ENCODE results near the gene CARMIL1.

Gene CARMIL1

GRCh38 chr6:25334793-25335192 lies 55.6 kb downstream of the CARMIL1 start:
- DNase-seq (ENCODE audit: low read depth), result no peak

- no peak for DNase-seq (ENCODE audit: low read depth)
These were observed 57.8 kb downstream of the CARMIL1 start for GRCh38 chr6:25336996-25337395.

GRCh38 chr6:25337431-25337830 lies 58.3 kb downstream of the CARMIL1 start:
- no peak for DNase-seq (ENCODE audit: low read depth)

DNA sequence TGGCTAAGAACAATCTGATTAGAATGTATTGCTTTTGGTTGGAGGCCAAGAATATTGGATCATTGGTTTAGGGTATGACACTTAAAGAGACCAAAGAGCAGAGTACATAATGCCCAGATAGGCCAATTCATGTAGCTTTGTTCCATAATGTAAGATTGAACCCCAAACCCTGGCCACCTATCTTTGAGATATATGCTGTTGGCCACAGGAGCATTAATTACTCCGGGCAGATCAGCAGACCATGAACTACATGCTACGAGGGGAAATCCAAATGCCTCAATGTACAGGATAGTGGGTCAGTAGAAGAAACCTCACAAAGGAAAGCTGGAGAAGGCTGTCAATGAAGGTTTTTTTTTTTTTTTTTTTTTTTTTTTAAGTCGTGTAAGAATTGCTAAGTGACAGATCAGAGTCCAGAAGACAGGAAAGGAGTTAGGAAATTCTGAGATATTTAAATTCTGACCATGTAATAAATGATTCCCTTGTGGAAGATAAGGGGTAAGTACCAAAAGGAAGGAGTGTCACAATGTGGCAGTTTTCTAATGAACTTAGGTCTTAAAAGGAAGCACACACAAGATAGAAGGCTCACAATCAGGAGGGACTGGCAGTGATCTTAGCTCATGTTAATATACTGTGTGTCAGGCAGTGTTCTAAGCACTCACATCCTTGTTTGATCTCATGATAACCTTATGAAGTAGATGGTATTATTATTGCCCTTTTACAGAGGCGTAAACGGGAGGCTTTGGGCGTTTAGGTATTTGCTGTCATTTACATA lies 61.4 kb downstream of the CARMIL1 start:
- no peak for DNase-seq (ENCODE audit: low read depth)

DNA sequence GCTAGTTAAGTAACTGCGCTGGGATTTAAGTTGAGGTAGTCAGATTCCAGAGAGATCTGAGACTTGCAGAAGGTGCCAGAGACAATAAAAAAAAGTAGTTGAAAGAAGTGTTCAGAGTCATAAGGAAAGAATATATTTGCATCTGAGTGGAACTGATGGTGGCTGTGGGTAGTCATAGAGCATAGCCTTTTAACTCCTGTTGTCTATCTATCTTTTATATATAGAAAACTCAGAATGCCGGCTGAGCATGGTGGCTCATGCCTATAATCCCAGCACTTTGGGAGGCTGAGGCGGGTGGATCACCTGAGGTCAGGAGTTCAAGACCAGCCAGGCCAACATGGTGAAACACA lies 62.0 kb downstream of the CARMIL1 start:
- no peak for DNase-seq (ENCODE audit: low read depth)

DNA sequence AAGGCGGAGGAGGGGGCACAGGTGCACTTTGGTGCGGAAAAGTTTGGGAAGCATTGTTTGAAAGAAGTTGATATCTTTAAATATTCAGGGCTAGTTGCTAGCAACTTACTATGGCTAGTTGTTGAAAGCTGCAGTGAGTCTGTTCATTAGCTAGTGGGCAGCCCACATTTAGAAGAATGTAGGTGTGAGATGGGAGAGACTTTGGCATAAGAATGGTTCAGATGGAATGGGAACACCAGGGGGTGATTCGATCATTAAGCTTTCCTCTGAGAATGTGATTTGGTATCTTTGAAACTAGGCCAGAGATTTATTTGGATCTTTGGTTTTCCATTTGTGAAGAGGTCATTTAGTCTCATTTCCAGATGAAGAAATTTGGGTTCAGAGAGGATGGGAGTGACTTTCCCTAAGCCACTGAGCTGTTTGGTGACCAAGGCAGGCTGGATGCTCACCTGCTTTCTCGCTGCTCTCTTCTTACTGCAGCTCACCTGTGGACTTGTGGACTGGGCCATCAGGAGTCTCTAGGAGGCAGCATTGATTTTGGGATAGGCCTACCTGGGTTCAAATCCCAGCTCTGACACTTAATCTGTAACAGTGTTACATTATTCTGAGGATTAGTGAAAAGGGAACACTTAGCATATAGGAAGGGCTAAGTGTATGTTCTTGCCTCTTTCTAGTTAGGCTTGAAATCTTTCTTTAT lies 62.9 kb downstream of the CARMIL1 start:
- no peak for DNase-seq (ENCODE audit: low read depth)

GRCh38 chr6:25342802-25343201 lies 63.6 kb downstream of the CARMIL1 start:
- DNase-seq (ENCODE audit: low read depth), result peak; percentile 39

DNA sequence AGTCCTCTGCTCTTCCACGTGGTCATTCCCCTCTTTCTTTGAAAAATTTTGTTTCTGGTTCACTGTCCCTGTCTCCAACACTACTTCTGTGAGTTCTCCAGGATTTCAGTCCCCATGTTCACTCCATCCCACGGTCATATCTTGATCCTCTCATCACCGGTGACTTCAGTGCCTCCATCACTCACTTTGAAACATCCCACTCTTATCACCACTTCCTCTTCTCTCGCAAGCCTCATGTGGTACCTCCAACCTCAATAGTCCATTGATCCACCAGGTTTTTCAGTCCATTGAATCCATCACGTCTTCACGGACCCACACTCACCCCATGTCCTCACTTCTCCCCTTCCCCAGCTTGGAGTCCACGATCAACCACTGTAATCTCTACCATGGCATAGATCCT lies 64.8 kb downstream of the CARMIL1 start:
- DNase-seq (ENCODE audit: low read depth), result no peak

DNA sequence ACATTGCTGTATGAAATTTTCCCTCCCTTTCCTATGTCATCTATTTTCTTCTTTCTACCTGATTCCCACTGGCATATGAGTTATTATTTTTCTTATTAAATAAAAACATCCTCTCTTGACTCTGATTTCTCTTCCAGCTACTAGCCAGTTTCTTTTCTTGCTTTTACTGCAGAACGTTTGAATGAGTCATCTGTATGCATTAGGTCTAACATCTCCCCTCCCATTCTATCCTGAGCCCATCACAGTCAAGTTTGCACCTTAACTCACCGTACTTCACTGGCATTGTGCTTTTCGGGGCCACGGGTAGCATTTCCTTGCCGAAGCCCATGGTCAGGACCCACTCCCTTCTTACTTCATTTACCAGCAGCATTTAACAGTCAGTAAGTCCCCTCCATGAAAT lies 65.7 kb downstream of the CARMIL1 start:
- DNase-seq (ENCODE audit: low read depth), result no peak

DNA sequence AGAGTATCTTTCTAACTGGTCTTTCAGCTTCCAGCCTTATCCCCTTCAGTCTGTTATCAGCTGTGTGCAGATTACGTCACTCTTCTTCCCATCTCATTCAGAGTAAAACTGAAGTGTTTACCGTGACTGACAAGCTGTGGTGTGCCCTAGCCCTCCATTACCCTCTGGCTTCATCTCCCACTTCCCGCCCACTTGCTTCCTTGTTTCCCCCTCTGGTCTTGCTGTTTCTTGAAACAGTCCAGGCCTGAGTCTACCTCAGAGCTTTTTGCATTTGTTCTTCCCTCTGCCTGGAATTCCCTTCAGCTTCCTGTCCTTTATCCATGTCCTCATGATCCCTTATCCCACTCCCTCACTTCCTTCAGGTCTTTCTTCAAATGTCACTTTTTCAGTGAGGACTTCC lies 66.9 kb downstream of the CARMIL1 start:
- DNase-seq (ENCODE audit: low read depth), result no peak

DNA sequence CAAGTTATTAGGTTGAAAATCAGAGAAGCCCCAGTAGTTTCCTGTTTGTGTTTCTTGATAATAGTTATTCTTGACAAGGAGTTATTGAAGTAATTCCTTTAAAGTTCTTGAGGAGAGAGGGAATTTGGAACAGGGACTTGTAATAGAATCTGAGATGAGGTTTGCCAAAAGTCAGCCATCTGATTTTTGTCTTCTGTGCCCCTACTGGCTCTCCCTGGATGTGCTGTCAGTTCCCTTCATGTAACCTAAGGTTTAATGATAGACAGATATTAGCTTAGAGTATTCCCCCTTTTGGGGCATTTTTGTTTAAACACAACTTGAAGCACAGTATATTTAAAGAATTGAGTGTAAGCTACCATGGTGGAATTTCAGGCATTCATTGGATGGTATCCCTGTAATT lies 71.4 kb downstream of the CARMIL1 start:
- no peak for DNase-seq (ENCODE audit: low read depth)

GRCh38 chr6:25351485-25351884 lies 72.3 kb downstream of the CARMIL1 start:
- DNase-seq (ENCODE audit: low read depth), result no peak

DNA sequence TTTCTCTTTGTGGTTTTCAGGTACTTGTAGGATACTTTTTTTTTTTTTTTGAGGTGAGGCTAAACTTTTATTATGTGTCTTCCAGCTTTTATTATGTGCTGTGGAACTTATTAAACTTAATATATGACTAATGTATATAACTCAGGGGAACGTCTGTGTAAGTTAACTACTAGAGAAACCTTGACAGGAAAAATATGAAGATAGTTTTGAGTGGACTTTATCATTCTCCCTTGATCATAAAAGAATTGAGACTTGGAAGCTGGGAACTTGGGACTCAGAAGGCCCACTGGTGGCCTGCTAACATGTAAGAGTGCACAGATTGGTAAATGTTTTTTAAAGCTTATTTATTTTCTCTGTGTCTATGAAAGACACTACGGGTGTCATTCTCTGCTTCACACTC lies 73.1 kb downstream of the CARMIL1 start:
- DNase-seq (ENCODE audit: low read depth), result no peak

GRCh38 chr6:25354078-25354932 lies 75.1 kb downstream of the CARMIL1 start:
- DNase-seq (ENCODE audit: low read depth), result no peak

GRCh38 chr6:25359191-25359861 lies 80.2 kb downstream of the CARMIL1 start:
- DNase-seq (ENCODE audit: low read depth), result no peak

GRCh38 chr6:25359891-25360290 lies 80.7 kb downstream of the CARMIL1 start:
- no peak for DNase-seq (ENCODE audit: low read depth)

GRCh38 chr6:25360621-25361020 lies 81.4 kb downstream of the CARMIL1 start:
- peak; percentile 26 for DNase-seq (ENCODE audit: low read depth)

GRCh38 chr6:25363427-25363826 lies 84.3 kb downstream of the CARMIL1 start:
- no peak for DNase-seq (ENCODE audit: low read depth)

GRCh38 chr6:25365154-25365553 lies 86.0 kb downstream of the CARMIL1 start:
- no peak for DNase-seq (ENCODE audit: low read depth)

GRCh38 chr6:25366903-25367545 lies 87.8 kb downstream of the CARMIL1 start:
- no peak for DNase-seq (ENCODE audit: low read depth)

DNA sequence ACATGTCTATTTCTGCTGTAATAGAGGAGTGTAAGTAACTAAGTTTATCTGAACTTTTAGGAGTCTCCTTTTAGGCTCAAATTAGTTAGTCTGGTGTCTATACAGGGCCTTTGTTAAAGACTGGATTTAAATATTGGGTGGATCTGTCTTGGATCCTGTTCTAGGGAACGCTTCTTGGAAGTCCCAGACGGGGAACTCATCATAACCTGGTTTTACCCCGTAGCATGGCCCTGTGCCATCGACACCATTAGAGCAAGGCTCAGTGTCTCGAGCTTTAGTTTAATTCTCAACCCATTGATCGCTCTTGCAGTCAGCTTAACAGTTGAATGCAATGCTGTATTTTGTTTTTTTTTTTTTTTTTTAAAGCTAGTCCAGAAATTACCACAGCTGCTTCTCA lies 89.9 kb downstream of the CARMIL1 start:
- no peak for DNase-seq (ENCODE audit: low read depth)
